CD14-positive monocyte (primary cell): ENCODE measurements around the gene DHX15. TPM values are rescaled to one million over a fixed set of nuclear protein-coding genes. Genes with fewer than 3 reads are reported as not detected.
A peak's percentile ranks its signal among the peaks of the same experiment; 100 is the strongest.

ENCODE experiments used
- DNase-seq, 3 donors: peaks; one replicate each; pipeline ENCODE4 v3.0.0-alpha.2; 2011 to 2022
- H2AFZ ChIP-seq: 2 replicates; pipeline ENCODE4 v1.6.0; 2012; ENCODE audit warnings: mild to moderate bottlenecking, low read depth, low read length, inconsistent platforms; ENCODE audit not compliant: insufficient read depth, poor library complexity, severe bottlenecking
- H3K27ac ChIP-seq, 2 donors: 1 replicate in 1 of 2; 2 replicates in 1 of 2; pipeline ENCODE4 v1.5.1; 2012 to 2013; ENCODE audit warnings: low read length in 2 of 2, control low read depth in 1 of 2, inconsistent platforms in 1 of 2, low read depth in 1 of 2, mild to moderate bottlenecking in 1 of 2
- H3K27me3 ChIP-seq, 2 donors: one replicate each; pipeline versions ENCODE4 v1.6.0 to v1.6.1; 2011 to 2013; ENCODE audit warnings: low read length in 2 of 2; ENCODE audit not compliant: control insufficient read depth in 2 of 2, insufficient read depth in 2 of 2
- H3K36me3 ChIP-seq, 2 donors: replicated peaks in 1 of 2; 1 replicate in 1 of 2; 2 replicates in 1 of 2; pipeline versions ENCODE4 v1.5.1 to v1.6.1; 2012 to 2013; ENCODE audit warnings: low read length in 2 of 2, control low read depth in 1 of 2, inconsistent platforms in 1 of 2, mild to moderate bottlenecking in 1 of 2; ENCODE audit not compliant: insufficient read depth in 2 of 2, control insufficient read depth in 1 of 2
- H3K4me1 ChIP-seq, 2 donors: 1 replicate in 1 of 2; 2 replicates in 1 of 2; pipeline versions ENCODE4 v1.5.1 to v1.6.1; 2012 to 2013; ENCODE audit warnings: low read length in 2 of 2, control low read depth in 1 of 2, inconsistent platforms in 1 of 2, mild to moderate bottlenecking in 1 of 2, moderate library complexity in 1 of 2; ENCODE audit not compliant: insufficient read depth in 2 of 2, control insufficient read depth in 1 of 2
- H3K4me2 ChIP-seq: replicated peaks from 2 replicates; pipeline ENCODE3; 2012; ENCODE audit warnings: low read length, moderate library complexity, mild to moderate bottlenecking; ENCODE audit not compliant: poor library complexity, severe bottlenecking; ENCODE audit errors: extremely low read depth
- H3K4me3 ChIP-seq, 3 experiments: fragments of 200-600 bp in 1 of 3; sonication (generic) in 1 of 3; replicated peaks in 1 of 3; 1 replicate in 2 of 3; 2 replicates in 1 of 3; pipeline ENCODE4 v1.5.1; 2011 to 2013; ENCODE audit warnings: low read length in 3 of 3, mild to moderate bottlenecking in 3 of 3, control low read depth in 2 of 3, low read depth in 2 of 3, inconsistent platforms in 1 of 3, moderate library complexity in 1 of 3
- H3K79me2 ChIP-seq: 2 replicates; pipeline ENCODE4 v1.6.0; 2012; ENCODE audit warnings: mild to moderate bottlenecking, control low read depth, inconsistent platforms, low read length, moderate library complexity; ENCODE audit not compliant: insufficient read depth
- H3K9ac ChIP-seq: 2 replicates; pipeline ENCODE4 v1.6.0; 2017; ENCODE audit warnings: low read length, mild to moderate bottlenecking; ENCODE audit not compliant: insufficient read depth, poor library complexity, severe bottlenecking
- H3K9me3 ChIP-seq, 2 donors: replicated peaks in 1 of 2; 1 replicate in 1 of 2; 2 replicates in 1 of 2; pipeline versions ENCODE4 v1.5.1 to v1.6.1; 2012 to 2013; ENCODE audit warnings: low read length in 2 of 2, control low read depth in 1 of 2; ENCODE audit not compliant: control insufficient read depth in 1 of 2, insufficient read depth in 1 of 2
- H4K20me1 ChIP-seq: 2 replicates; pipeline ENCODE4 v1.6.0; 2012; ENCODE audit warnings: mild to moderate bottlenecking, low read length, control low read depth, moderate library complexity; ENCODE audit not compliant: insufficient read depth
- H3K27ac Mint-ChIP-seq, 7 donors: one replicate each; pipeline ENCODE4 v1.8.0; 2020; ENCODE audit warnings: mild to moderate bottlenecking in 7 of 7, mixed read lengths in 7 of 7, moderate library complexity in 6 of 7, inconsistent platforms in 2 of 7
- H3K27me3 Mint-ChIP-seq, 3 donors: one replicate each; pipeline ENCODE4 v1.8.0; 2021 to 2022; ENCODE audit warnings: low read depth in 3 of 3, mild to moderate bottlenecking in 3 of 3, mixed read lengths in 3 of 3, moderate library complexity in 3 of 3, inconsistent platforms in 1 of 3
- H3K36me3 Mint-ChIP-seq, 2 donors: one replicate each; pipeline ENCODE4 v1.8.0; 2020; ENCODE audit warnings: mixed read lengths in 2 of 2, inconsistent platforms in 1 of 2, mild to moderate bottlenecking in 1 of 2
- H3K4me1 Mint-ChIP-seq: one replicate; pipeline ENCODE4 v1.8.0; 2020; ENCODE audit warnings: mild to moderate bottlenecking, mixed read lengths
- H3K4me3 Mint-ChIP-seq, 2 donors: one replicate each; pipeline ENCODE4 v1.8.0; 2020; ENCODE audit warnings: mild to moderate bottlenecking in 2 of 2, mixed read lengths in 2 of 2, moderate library complexity in 1 of 2
- H3K9me3 Mint-ChIP-seq, 7 donors: one replicate each; pipeline ENCODE4 v1.8.0; 2020 to 2022; ENCODE audit warnings: mixed read lengths in 7 of 7, mild to moderate bottlenecking in 6 of 7, moderate library complexity in 6 of 7, inconsistent platforms in 2 of 7
- whole genome bisulfite sequencing: methylation state at CpG from one replicate; pipeline ENCODE4 v1.1.5; 2013; ENCODE audit warnings: missing lambda C conversion rate; ENCODE audit not compliant: insufficient coverage; 5-methylcytosine and 5-hydroxymethylcytosine counted together
- intact Hi-C, 2 donors: fragments of 100-400 bp; cut with micrococcal nuclease; formaldehyde crosslinking; loops; one replicate each; pipeline versions ENCODE4 v1.15.0 to v1.15.1; 2023
- polyA plus RNA-seq, 3 donors: library from polyadenylated mRNA; depleted of rRNA in 1 of 3; unstranded in 2 of 3; stranded (reverse) in 1 of 3; fragments of 300-500 nt in 2 of 3; fragments of >200 nt in 1 of 3; fragmentation: Illumina TruSeq in 2 of 3; gene quantifications; 1 replicate in 2 of 3; 2 replicates in 1 of 3; pipeline ENCODE4 v1.2.3, GENCODE V29; 2012 to 2021
- TF ChIP-seq, protein P1 (sequence below): fragments of 200-600 bp; IDR thresholded peaks from one replicate; pipeline ENCODE4 v1.8.0; 2022; ENCODE audit warnings: antibody characterized with exemption, mild to moderate bottlenecking

The DHX15 gene
- polyA plus RNA-seq, 3 donors, result 27.2 to 77.7 (median 37.5) TPM

DNA sequence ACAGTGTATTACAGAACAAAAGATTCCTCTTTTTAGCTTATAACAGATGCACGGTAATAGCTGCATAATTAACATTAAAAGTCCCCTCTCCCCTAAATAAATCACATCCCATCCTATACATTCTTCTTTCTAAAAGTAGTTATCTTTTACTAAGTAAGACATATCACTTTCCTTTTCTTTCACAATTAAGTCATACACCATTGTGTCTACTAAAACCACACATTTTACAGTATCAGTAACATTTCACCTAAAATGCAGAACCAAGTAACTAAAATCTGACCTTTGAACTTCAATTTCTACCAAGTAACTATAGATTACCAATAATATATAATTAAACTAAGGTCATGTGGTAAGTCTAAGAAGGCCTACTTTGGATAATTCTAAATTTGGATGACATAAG, 14.2 kb downstream of the DHX15 start:
- Histone ChIP-seq H3K27ac (peak overlapping the region in 1 of 2 donors; percentile 55), H4K20me1 (peaks cover 100% of the 10 kb centered on the region), H3K36me3 (peaks cover 45 to 83% of the 10 kb centered on the region in 2 donors), H3K9ac (no peak overlapping the region), H3K79me2 (peaks cover 100% of the 10 kb centered on the region), H3K4me2 (no peak overlapping the region), H3K27me3 (no peaks in the 10 kb centered on the region), H3K9me3 (no peaks in the 10 kb centered on the region), H3K4me3 (no peak overlapping the region), H2AFZ (no peak overlapping the region), H3K4me1 (peaks cover 3 to 14% of the 10 kb centered on the region in 2 donors)
- TF ChIP-seq, protein P1, sequence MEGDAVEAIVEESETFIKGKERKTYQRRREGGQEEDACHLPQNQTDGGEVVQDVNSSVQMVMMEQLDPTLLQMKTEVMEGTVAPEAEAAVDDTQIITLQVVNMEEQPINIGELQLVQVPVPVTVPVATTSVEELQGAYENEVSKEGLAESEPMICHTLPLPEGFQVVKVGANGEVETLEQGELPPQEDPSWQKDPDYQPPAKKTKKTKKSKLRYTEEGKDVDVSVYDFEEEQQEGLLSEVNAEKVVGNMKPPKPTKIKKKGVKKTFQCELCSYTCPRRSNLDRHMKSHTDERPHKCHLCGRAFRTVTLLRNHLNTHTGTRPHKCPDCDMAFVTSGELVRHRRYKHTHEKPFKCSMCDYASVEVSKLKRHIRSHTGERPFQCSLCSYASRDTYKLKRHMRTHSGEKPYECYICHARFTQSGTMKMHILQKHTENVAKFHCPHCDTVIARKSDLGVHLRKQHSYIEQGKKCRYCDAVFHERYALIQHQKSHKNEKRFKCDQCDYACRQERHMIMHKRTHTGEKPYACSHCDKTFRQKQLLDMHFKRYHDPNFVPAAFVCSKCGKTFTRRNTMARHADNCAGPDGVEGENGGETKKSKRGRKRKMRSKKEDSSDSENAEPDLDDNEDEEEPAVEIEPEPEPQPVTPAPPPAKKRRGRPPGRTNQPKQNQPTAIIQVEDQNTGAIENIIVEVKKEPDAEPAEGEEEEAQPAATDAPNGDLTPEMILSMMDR, result no peak
- no peaks in the 10 kb centered on the region for H3K27me3 Mint-ChIP-seq
- intact Hi-C loops, result loop anchor here in 1 of 2 donors (10.0 kb wide), 1 partner anchor 335 kb away; no protein-coding TSS in a partner anchor
- peaks cover 52 to 77% of the 10 kb centered on the region in 2 donors for H3K36me3 Mint-ChIP-seq
- DNase-seq, result no peak
- WGBS, result no CpG with 5 or more reads among the region's 1 CpG
- no peaks in the 10 kb centered on the region for H3K9me3 Mint-ChIP-seq
- peak overlapping the region in 3 of 7 donors; percentile 1 to 48 (median 33) for H3K27ac Mint-ChIP-seq
- peaks cover 28% of the 10 kb centered on the region for H3K4me1 Mint-ChIP-seq
- H3K4me3 Mint-ChIP-seq, result no peak overlapping the region

- Mint-ChIP-seq H3K4me3 (no peak overlapping the region), H3K27ac (peak overlapping the region in 6 of 7 donors; percentile 10 to 55 (median 19)), H3K4me1 (peaks cover 28% of the 10 kb centered on the region), H3K36me3 (peaks cover 52 to 74% of the 10 kb centered on the region in 2 donors), H3K27me3 (no peaks in the 10 kb centered on the region), H3K9me3 (no peaks in the 10 kb centered on the region)
- Histone ChIP-seq H3K27me3 (no peaks in the 10 kb centered on the region), H3K27ac (peak overlapping the region in 1 of 2 donors; percentile 29), H3K79me2 (peaks cover 100% of the 10 kb centered on the region), H3K9me3 (no peaks in the 10 kb centered on the region), H2AFZ (no peak overlapping the region), H3K4me1 (peaks cover 3 to 14% of the 10 kb centered on the region in 2 donors), H3K4me2 (no peak overlapping the region), H4K20me1 (peaks cover 100% of the 10 kb centered on the region), H3K36me3 (peaks cover 40 to 83% of the 10 kb centered on the region in 2 donors), H3K4me3 (no peak overlapping the region), H3K9ac (no peak overlapping the region)
- TF ChIP-seq, protein P1, result no peak
- 100% methylated on average over 1 of the region's 2 CpGs for WGBS
- intact Hi-C loops, result loop anchor here in 1 of 2 donors (10.0 kb wide), 1 partner anchor 335 kb away; no protein-coding TSS in a partner anchor
- DNase-seq, result no peak
Measured at GRCh38 chr4:24569662-24570061, 14.7 kb downstream of the DHX15 start.
